GM12878 (cell line): ENCODE measurements around the gene PABPN1. TPM values are rescaled to one million over a fixed set of nuclear protein-coding genes. Genes with fewer than 3 reads are reported as not detected.

ENCODE experiments used
- HCFC1 ChIP-seq: fragments of 150-350 bp; IDR thresholded peaks from 2 replicates; pipeline ENCODE4 v1.6.1; 2014; ENCODE audit warnings: low read length
- SMC3 ChIP-seq: IDR thresholded peaks from 2 replicates; pipeline ENCODE4 v1.6.1; 2011; ENCODE audit warnings: low read length, improper control_type of control experiment, borderline replicate concordance
- SPI1 ChIP-seq: IDR thresholded peaks from 2 replicates; pipeline ENCODE4 v1.6.1; 2011; ENCODE audit warnings: low read depth, mild to moderate bottlenecking, low read length, moderate library complexity, borderline replicate concordance; ENCODE audit not compliant: insufficient read depth
- YY1 ChIP-seq: IDR thresholded peaks from 2 replicates; pipeline ENCODE4 v1.6.1; 2011; ENCODE audit warnings: low read depth, mild to moderate bottlenecking, low read length
- ZBTB4 ChIP-seq: fragments of 450-650 bp; formaldehyde crosslinking; IDR thresholded peaks from 2 replicates; pipeline ENCODE4 v1.4.0; 2022; ENCODE audit warnings: mild to moderate bottlenecking, moderate library complexity
- ZNF24 ChIP-seq: fragments of 450-650 bp; IDR thresholded peaks from 2 replicates; pipeline ENCODE4 v1.6.1; 2017; ENCODE audit warnings: antibody characterized with exemption, mild to moderate bottlenecking
- polyA plus RNA-seq, 11 experiments: library from polyadenylated mRNA; depleted of rRNA in 4 of 11; unstranded in 6 of 11; stranded (reverse) in 5 of 11; fragments of >200 nt; fragmentation: Nextera tagmentation in 4 of 11; fragmentation: Illumina TruSeq in 1 of 11; extraction: Ambion mirVana in 4 of 11; extraction: Trizol in 1 of 11; gene quantifications; 1 replicate in 1 of 11; 2 replicates in 10 of 11; pipeline versions ENCODE4 v1.2.1 to v1.2.3, GENCODE V29; 2011 to 2016; ENCODE audit warnings: inconsistent platforms in 2 of 11, missing spikeins in 2 of 11, low read depth in 1 of 11
- total RNA-seq, 4 experiments: library from RNA; depleted of rRNA in 3 of 4; stranded (reverse); fragments of >200 nt in 3 of 4; fragmentation: Illumina TruSeq in 1 of 4; extraction: Trizol in 1 of 4; gene quantifications; 2 replicates each; pipeline versions ENCODE4 v1.2.1 to v1.2.3, GENCODE V29; 2013 to 2021
- TF ChIP-seq, protein P1 (sequence below): IDR thresholded peaks from 2 replicates; pipeline ENCODE4 v1.6.1; 2012; ENCODE audit warnings: mild to moderate bottlenecking, low read depth, low read length

PABPN1 gene
- total and polyA plus RNA-seq, 10 of the 15 experiments (the other 5 are each of a cell fraction or from before 2014, with no cell fraction given) = 31.3 to 248 (median 103) TPM

DNA sequence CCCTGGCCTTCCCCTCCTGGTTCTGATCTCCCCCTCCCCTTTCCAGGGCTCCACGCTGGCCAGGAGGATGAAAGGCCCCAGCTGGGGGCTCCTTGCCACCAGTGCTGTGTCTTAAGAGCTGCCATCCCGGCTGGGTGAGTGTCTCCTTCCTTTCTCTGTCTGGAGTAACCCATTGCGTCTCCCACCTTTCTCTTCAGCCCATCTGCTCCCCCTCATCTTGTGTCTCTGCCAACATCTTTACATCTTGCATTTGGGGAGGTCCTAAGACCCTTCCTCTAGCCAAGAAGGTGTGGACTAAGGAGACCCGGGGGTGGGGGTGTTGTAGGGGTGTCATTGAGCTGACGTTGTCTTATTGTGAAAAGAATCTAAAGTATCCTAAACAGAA is 14.1 kb upstream of the PABPN1 start (continued):
- TF ChIP-seq, protein P1, sequence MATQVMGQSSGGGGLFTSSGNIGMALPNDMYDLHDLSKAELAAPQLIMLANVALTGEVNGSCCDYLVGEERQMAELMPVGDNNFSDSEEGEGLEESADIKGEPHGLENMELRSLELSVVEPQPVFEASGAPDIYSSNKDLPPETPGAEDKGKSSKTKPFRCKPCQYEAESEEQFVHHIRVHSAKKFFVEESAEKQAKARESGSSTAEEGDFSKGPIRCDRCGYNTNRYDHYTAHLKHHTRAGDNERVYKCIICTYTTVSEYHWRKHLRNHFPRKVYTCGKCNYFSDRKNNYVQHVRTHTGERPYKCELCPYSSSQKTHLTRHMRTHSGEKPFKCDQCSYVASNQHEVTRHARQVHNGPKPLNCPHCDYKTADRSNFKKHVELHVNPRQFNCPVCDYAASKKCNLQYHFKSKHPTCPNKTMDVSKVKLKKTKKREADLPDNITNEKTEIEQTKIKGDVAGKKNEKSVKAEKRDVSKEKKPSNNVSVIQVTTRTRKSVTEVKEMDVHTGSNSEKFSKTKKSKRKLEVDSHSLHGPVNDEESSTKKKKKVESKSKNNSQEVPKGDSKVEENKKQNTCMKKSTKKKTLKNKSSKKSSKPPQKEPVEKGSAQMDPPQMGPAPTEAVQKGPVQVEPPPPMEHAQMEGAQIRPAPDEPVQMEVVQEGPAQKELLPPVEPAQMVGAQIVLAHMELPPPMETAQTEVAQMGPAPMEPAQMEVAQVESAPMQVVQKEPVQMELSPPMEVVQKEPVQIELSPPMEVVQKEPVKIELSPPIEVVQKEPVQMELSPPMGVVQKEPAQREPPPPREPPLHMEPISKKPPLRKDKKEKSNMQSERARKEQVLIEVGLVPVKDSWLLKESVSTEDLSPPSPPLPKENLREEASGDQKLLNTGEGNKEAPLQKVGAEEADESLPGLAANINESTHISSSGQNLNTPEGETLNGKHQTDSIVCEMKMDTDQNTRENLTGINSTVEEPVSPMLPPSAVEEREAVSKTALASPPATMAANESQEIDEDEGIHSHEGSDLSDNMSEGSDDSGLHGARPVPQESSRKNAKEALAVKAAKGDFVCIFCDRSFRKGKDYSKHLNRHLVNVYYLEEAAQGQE = no peak
- TF ChIP-seq SPI1 (no peak), SMC3 (no peak), ZNF24 (no peak), YY1 (no peak), HCFC1 (no peak; the same call in 1 of the 2 replicates), ZBTB4 (CRISPR knock-in tag) (no peak)
